GM19438 (cell line): Measurements from ENCODE around the gene OR51B2.
A peak's percentile ranks its signal among the peaks of the same experiment; 100 is the strongest.
"Not testable (repeated sequence)": the region's sequence is repeated elsewhere in the genome, so short reads cannot be mapped to it uniquely, and the experiment has no call there.

ENCODE experiments used
- ATAC-seq: cut with Tn5 transposase; IDR thresholded peaks from one replicate; pipeline ENCODE4 v1.9.1; 2021; ENCODE audit warnings: low read depth; ENCODE audit not compliant: unreplicated experiment

The OR51B2 gene

GRCh38 chr11:5313326-5314023 is 10.6 kb downstream of the OR51B2 start:
- not testable (repeated sequence) for ATAC-seq

GRCh38 chr11:5310423-5310822 is 13.7 kb downstream of the OR51B2 start:
- ATAC-seq, result no peak

GRCh38 chr11:5307256-5308019 is 16.7 kb downstream of the OR51B2 start:
- ATAC-seq, result no peak

GRCh38 chr11:5304046-5304445 is 20.1 kb downstream of the OR51B2 start:
- ATAC-seq, result no peak

- ATAC-seq, result no peak
Observed at GRCh38 chr11:5303626-5304025, 20.5 kb downstream of the OR51B2 start.

GRCh38 chr11:5301846-5302245 is 22.3 kb downstream of the OR51B2 start, which contains the start of gene OR51B4:
OR51B4 (minus strand) TSS chr11:5301946; CDS start chr11:5301946, 0 bp downstream.
- no peak for ATAC-seq

- ATAC-seq, result no peak
Observed at GRCh38 chr11:5300251-5300650, 23.8 kb downstream of the OR51B2 start.

- ATAC-seq, result no peak
Observed at GRCh38 chr11:5298451-5298850, 25.6 kb downstream of the OR51B2 start.

- no peak for ATAC-seq
Observed at GRCh38 chr11:5297721-5298323, 26.3 kb downstream of the OR51B2 start.

- ATAC-seq, result not testable (repeated sequence)
Observed at GRCh38 chr11:5294342-5294995, 29.6 kb downstream of the OR51B2 start.

GRCh38 chr11:5293028-5293427 is 31.1 kb downstream of the OR51B2 start:
- no peak for ATAC-seq

GRCh38 chr11:5291207-5291838 is 32.8 kb downstream of the OR51B2 start:
- ATAC-seq, result peak; percentile 86

GRCh38 chr11:5290106-5290505 is 34.0 kb downstream of the OR51B2 start:
- ATAC-seq, result no peak

- no peak for ATAC-seq
Observed at GRCh38 chr11:5289696-5290095, 34.4 kb downstream of the OR51B2 start.

- no peak for ATAC-seq
Observed at GRCh38 chr11:5288906-5289550, 35.1 kb downstream of the OR51B2 start.

- ATAC-seq, result no peak
Observed at GRCh38 chr11:5288108-5288905, 35.8 kb downstream of the OR51B2 start.

- no peak for ATAC-seq
Observed at GRCh38 chr11:5286901-5287300, 37.2 kb downstream of the OR51B2 start.

GRCh38 chr11:5286351-5286750 is 37.7 kb downstream of the OR51B2 start:
- no peak for ATAC-seq

GRCh38 chr11:5285703-5286340 is 38.3 kb downstream of the OR51B2 start:
- ATAC-seq, result no peak
